ENCODE data around the gene ELOVL2.

ELOVL2 gene

DNA sequence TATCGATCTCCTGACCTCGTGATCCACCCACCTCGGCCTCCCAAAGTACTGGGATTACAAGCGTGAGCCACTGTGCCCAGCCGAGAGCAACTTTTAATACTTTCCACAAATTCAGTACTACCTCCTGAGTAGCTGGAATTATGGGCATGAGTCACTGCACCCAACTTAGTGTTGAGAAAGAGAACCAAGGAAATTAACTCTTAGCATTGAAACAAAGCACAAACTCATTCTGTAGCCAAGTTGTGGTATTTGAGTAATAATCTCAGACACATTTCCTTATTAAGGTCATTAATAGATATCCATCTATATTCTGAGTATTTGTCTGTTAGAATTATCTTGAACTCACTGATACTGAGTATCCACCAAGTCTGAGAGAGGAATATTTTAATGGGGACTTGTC is 14.3 kb upstream of the ELOVL2 start:
- no peak for DNase-seq (ENCODE audit: low read depth in 1 of 2, low spot score in 1 of 2)

DNA sequence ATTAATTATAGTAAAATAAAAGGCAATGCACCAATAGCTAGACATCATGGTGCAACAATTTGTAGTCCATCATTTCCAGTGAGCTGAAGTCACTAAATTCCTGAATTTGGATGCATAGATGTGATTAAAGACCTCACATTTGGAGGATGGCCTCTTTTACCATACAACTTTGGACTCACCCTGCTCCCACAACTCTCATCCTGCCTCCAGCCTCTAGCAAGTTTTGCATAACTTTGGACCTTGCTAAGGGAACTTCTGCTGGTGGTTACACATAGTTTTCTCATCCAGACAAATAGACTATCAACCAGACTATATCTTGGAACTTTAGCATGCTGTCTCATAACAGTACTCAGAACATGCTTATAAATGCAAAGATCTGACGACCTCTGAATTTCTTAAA is 12.8 kb upstream of the ELOVL2 start:
- DNase-seq (ENCODE audit: low read depth in 1 of 2, low spot score in 1 of 2) = no peak

GRCh38 chr6:11055127-11055627 is 11.1 kb upstream of the ELOVL2 start:
- DNase-seq (ENCODE audit: low read depth in 1 of 2, low spot score in 1 of 2) = no peak

DNA sequence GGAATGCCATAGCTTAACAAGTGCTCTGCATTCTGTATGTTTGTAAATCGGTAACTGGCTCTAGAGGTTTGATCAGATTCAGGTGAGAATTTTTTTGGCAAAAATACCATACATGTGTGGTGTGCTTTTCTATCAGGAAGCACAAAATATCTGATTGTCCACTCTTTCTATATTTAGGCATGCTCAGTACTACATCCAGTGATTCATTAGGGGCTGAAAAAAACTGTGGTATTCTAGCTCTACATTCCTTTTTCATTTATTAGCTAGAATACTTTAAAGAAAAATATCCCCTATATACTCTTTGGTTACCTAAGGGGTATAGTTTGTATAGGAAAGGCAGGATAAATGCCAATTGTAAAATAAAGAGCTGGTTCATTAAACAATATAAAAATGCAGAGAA is 10.6 kb upstream of the ELOVL2 start:
- no peak for DNase-seq (ENCODE audit: low read depth in 1 of 2, low spot score in 1 of 2)

DNA sequence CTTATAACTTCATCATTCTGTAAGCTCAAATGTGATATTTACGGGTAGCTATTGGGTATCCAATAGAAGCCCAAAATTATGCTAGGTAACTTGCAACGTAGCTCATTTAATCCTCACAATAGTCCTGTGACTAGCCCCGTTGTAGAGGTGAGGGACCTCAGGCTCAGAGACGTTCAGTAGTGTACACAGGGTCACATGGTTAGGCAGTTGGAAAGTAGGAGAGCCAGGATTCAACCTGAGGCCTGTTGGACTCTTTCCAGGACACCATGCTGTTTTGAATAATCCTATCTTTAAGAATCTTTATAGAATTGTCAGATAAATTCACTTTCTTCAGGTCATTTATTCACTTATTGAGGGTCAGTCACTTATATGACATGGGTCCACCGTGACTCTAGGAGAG is 9.2 kb upstream of the ELOVL2 start:
- no peak for DNase-seq (ENCODE audit: low read depth in 1 of 2, low spot score in 1 of 2)

- DNase-seq (ENCODE audit: low read depth in 1 of 2, low spot score in 1 of 2) = no peak
Observed at GRCh38 chr6:11050731-11051130, 6.6 kb upstream of the ELOVL2 start.

DNA sequence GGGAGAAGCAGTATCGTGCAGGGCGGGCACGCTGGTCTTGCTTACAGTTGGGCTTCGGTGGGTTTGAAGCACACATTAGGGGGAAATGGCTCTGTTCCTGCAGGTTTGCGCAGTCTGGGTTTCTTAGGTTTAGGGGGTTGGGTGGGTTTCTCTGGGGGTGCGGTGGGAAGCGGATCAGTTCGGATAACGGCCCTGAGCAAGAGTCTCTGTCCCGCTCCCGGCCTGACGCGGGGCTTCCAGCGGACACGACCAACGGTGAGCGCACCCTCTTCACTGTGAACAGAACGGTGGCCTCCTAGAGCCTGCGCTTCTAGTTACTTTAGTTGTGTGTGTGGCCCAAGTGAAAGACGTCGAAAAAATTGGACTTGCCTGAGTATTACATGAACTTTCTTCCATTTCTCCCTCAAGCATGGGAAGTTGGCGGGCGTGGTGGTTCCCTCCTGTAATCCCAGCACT is 635 bp upstream of the ELOVL2 start:
- DNase-seq (ENCODE audit: low read depth in 1 of 2, low spot score in 1 of 2) = no peak

GRCh38 chr6:11043378-11043960 is 636 bp downstream of the ELOVL2 start:
- no peak for DNase-seq (ENCODE audit: low read depth in 1 of 2, low spot score in 1 of 2)

DNA sequence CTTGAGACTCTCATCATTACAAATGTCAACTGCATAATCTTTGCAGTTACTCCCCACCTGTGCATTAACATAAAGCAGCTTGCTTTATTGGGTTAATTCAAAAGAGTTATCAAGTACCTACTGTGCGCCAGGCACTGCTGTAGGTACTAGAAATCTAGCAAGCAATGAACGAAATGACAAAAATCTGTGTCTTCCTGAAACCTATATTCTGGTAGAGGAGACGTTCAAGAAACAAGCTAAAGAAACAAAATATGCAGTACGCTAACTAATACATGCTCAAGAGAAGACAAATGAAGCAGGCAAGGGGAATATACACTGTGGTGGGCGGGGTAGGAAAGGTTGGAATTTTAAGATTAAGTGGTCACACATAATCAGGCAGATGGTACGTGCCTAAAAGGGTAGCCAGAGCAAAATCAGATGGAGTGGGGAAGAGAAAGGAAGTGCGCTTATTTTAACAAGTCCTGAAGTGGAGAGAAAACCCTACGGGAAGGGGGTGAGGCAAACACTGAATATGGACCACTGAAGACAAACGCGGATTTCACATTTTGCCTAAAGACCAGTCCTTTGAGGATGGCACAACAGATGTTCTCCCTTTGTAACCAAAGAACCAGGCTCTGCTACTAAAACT is 1.2 kb downstream of the ELOVL2 start:
- DNase-seq (ENCODE audit: low read depth in 1 of 2, low spot score in 1 of 2) = no peak

DNA sequence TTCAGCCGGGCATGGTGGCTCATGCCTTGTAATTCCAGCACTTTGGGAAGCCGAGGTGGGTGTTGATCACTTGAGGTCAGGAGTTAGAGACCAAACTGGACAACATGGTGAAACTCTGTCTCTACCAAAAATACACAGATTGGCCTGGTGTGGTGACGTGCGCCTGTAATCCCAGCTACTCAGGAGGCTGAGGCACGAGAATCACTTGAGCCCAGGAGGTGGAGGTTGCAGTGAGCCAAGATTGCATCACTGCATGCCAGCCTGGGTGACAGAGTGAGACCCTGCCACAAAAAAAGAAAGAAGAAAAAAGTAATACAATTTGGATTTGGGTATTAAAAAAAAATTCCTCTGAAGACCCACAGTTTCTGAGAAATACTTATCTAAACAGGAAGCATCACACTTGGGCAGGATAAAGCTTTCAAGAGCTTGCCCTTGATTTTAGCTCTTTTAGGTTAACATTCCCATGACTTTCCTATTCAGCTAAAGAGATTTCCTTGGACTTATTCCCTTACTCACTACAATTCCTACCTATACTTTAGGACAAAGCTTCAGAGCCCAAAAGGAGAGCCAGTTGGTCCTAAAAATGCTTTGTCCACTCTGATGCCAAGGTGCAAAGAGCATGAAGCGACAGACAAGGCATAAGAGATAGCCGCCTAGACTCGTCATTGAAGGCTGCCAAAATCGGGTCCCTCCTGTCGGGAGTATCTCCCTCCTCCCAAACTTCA is 1.9 kb downstream of the ELOVL2 start:
- DNase-seq (ENCODE audit: low read depth in 1 of 2, low spot score in 1 of 2) = no peak

DNA sequence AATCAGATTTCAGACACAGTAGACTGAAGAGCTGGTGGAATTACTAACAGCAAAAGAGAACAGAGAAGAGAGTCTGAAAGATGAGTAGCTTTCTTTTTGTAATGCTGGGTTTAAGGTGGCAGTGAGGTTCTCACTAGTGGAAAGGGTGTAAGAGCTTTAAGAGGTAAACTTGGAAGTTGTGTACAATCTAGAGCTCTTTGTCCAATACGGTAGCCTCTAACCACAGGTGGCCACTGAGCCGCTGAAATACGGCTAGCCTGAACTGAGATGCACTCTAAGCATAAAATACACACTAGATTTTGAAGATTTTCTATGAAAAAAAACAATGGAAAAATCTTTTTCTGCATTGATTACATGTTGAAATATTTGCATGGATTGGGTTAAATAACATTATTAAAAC is 4.0 kb downstream of the ELOVL2 start:
- no peak for DNase-seq (ENCODE audit: low read depth in 1 of 2, low spot score in 1 of 2)

DNA sequence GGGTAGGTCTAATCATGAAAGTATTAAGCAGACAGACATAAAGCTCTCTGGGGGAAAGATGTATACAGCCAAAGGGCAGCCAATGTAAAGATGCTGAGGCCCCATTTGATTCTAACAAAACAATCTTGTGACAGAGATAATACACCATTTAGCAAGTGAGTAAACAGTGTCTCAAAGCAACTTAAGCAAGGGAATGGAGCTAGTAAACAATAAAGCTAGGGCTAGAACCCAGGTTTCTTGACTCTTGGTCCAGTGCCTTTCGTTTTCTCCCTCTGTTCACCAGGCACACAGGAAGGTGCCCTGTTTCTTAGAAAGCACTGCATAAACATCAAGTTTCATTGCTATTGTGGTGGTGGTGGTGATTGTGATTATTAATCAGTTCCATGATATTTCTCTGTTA is 5.1 kb downstream of the ELOVL2 start:
- no peak for DNase-seq (ENCODE audit: low read depth in 1 of 2, low spot score in 1 of 2)

DNA sequence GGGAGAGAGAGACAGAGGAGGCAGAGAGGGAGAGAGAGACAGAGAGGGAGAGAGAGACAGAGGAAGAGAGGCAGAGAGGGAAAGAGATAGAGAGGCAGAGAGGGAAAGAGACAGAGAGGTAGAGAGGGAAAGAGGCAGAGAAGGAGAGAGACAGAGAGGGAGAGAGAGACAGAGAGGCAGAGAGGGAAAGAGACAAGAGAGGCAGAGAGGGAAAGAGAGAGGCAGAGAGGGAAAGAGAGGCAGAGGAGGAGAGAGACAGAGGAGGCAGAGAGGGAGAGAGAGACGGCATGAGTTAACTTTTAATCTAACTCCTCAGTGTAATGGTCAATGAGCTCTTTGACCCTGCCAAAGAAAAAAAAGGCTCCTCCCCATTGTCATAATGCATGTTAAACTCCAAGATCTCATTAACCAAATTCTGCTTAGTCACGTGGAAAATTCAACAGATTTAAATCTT is 7.1 kb downstream of the ELOVL2 start:
- DNase-seq (ENCODE audit: low read depth in 1 of 2, low spot score in 1 of 2) = no peak

DNA sequence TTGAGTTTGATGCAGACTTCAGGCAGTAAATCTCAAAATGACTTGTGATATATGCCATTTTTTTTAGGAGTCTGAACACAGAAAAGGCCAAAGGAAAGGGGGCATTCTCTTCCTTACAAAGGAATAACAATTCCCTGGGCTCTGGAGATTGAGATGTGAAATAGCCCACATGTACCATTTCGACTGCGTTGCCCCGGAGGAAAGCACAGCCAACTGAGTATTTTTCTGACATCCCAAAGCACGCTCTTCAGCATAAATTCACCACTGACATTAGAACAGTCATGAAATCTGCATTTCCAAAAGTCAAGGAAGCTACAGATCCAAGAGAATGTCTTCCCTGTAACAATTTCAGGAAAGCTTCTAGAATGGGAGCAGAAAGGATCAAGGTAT is 7.8 kb downstream of the ELOVL2 start:
- DNase-seq (ENCODE audit: low read depth in 1 of 2, low spot score in 1 of 2) = no peak

GRCh38 chr6:11035616-11036350 is 8.3 kb downstream of the ELOVL2 start:
- DNase-seq (ENCODE audit: low read depth in 1 of 2, low spot score in 1 of 2) = no peak

- DNase-seq (ENCODE audit: low read depth in 1 of 2, low spot score in 1 of 2) = no peak
Observed at GRCh38 chr6:11033825-11034224, 10.3 kb downstream of the ELOVL2 start.

GRCh38 chr6:11030904-11031303 is 13.2 kb downstream of the ELOVL2 start:
- DNase-seq (ENCODE audit: low read depth in 1 of 2, low spot score in 1 of 2) = no peak

DNA sequence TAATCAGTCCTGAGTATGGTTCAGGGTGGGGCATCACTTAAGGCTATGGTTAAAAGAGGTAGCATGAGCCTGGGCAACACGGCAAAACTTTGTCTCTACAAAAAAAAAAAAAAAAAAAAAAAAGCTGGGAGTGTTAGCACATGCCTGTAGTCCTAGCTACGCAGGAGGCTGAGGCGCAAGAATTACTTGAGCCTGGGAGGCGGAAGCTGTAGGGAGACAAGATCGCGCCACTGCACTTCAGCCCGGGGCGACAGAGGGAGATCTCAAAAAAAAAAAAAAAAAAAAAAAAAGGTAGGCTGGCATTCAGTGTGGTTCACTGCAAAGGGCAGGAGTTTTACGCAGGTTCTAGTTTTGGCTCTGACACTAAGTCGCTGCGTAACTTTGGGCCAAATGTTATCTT is 15.1 kb downstream of the ELOVL2 start:
- no peak for DNase-seq (ENCODE audit: low read depth in 1 of 2, low spot score in 1 of 2)

- no peak for DNase-seq (ENCODE audit: low read depth in 1 of 2, low spot score in 1 of 2)
Observed at GRCh38 chr6:11027565-11028110, 16.5 kb downstream of the ELOVL2 start.

DNA sequence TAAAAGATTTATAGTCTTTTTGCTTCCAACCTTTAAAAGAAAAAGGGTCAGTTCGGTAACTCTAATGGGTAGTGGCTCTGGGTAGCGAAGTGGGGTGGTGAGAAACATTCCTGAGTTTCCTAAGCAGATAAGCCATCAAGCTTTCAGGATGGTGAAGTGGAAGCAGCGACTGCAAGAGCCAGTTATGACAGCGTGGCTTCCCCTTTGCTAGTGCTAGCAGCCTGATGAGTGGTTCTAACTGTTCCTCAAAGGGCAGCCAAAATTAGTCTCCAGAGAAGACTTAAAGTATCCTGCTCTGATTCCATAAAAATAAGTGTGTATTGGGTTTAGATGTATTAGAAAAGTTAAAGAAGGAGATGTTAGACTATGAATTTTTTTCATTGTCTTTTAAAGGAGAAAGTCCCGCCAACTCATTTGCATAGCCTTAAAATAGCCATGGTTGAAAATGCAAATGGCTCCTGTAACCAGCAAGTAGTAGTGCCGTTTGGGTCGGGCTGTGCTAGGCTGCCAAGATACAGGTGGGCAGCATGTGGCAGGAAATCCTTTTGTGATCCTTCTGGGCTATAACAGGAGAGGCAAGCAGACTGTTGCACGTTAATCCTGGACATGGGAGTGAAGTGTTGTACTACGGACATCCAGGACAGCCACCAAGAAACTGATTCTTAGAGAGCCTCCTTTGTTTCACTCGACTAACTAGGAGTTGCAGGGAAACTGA is 18.0 kb downstream of the ELOVL2 start:
- no peak for DNase-seq (ENCODE audit: low read depth in 1 of 2, low spot score in 1 of 2)

GRCh38 chr6:11025130-11025529 is 19.0 kb downstream of the ELOVL2 start:
- no peak for DNase-seq (ENCODE audit: low read depth in 1 of 2, low spot score in 1 of 2)

Data from stimulated activated CD4-positive, alpha-beta T cell treated with anti-CD3 and anti-CD28 coated beads, Interleukin-15, amount 100 ng/mL, for 1 hour (primary cell).